Caco-2 (cell line): ENCODE measurements around the gene KRT75. TPM values are rescaled to one million over a fixed set of nuclear protein-coding genes. Genes with fewer than 3 reads are reported as not detected.

Experiments
- Bru-seq: library from RNA; stranded (reverse); fragments of 400-500 nt; gene quantifications from one replicate; lab custom pipeline; 2021; lab: Mats Ljungman, UMichigan
- BruChase-seq, 2 experiments: library from RNA; stranded (reverse); fragments of 400-500 nt; gene quantifications; one replicate each; lab custom pipeline; 2021; lab: Mats Ljungman, UMichigan
- BruUV-seq: library from RNA; stranded (reverse); fragments of 400-500 nt; replicated peaks from 2 replicates; lab custom pipeline; 2021; lab: Mats Ljungman, UMichigan
- CTCF ChIA-PET: fragments of 300-600 bp; sonication (Branson Sonifier 250); formaldehyde crosslinking; loops from one replicate; lab custom pipeline; 2022; ENCODE audit warnings: antibody characterized with exemption; lab: Charles Lee
- POLR2A ChIA-PET: fragments of 300-600 bp; sonication (Branson Sonifier 250); formaldehyde crosslinking; loops from one replicate; lab custom pipeline; 2022; ENCODE audit warnings: antibody characterized with exemption; lab: Charles Lee
- DNase-seq, 2 experiments: peaks; one replicate each; pipeline versions ENCODE4 v3.0.0 to v3.0.0-alpha.2; 2020 to 2022
- H3K27me3 ChIP-seq: replicated peaks from 2 replicates; pipeline ENCODE4 v1.6.0; 2011; ENCODE audit warnings: low read length; ENCODE audit not compliant: control insufficient read depth, insufficient read depth
- H3K36me3 ChIP-seq: 2 replicates; pipeline ENCODE4 v1.5.1; 2011; ENCODE audit warnings: low read length; ENCODE audit not compliant: control insufficient read depth, insufficient read depth
- H3K4me1 ChIP-seq: fragments of 250-450 bp; sonication (Bioruptor Pico); 2 replicates; pipeline ENCODE4 v1.5.1; 2020; ENCODE audit warnings: mild to moderate bottlenecking
- H3K4me3 ChIP-seq: 2 replicates; pipeline ENCODE4 v1.5.1; 2011; ENCODE audit warnings: low read depth, mild to moderate bottlenecking, control low read depth, low read length
- H3K9me3 ChIP-seq: fragments of 250-450 bp; sonication (Bioruptor Pico); 2 replicates; pipeline ENCODE4 v1.5.1; 2020; ENCODE audit warnings: mild to moderate bottlenecking, moderate library complexity
- H3K27ac Mint-ChIP-seq: one replicate; pipeline ENCODE4 v1.8.0; 2022; ENCODE audit warnings: mixed read lengths; ENCODE audit not compliant: unreplicated experiment
- H3K27me3 Mint-ChIP-seq: one replicate; pipeline ENCODE4 v1.8.0; 2022; ENCODE audit warnings: mixed read lengths; ENCODE audit not compliant: insufficient read depth, unreplicated experiment
- H3K36me3 Mint-ChIP-seq: one replicate; pipeline ENCODE4 v1.8.0; 2022; ENCODE audit warnings: mild to moderate bottlenecking, mixed read lengths; ENCODE audit not compliant: insufficient read depth, unreplicated experiment
- H3K4me1 Mint-ChIP-seq: one replicate; pipeline ENCODE4 v1.8.0; 2022; ENCODE audit warnings: low read depth, mixed read lengths; ENCODE audit not compliant: unreplicated experiment
- H3K4me3 Mint-ChIP-seq: one replicate; pipeline ENCODE4 v1.8.0; 2022; ENCODE audit warnings: mild to moderate bottlenecking, moderate library complexity, mixed read lengths; ENCODE audit not compliant: unreplicated experiment
- H3K9me3 Mint-ChIP-seq: one replicate; pipeline ENCODE4 v1.8.0; 2022; ENCODE audit warnings: mixed read lengths; ENCODE audit not compliant: unreplicated experiment
- intact Hi-C: fragments of 100-400 bp; cut with micrococcal nuclease; formaldehyde crosslinking; loops from one replicate; pipeline ENCODE4 v1.10.0; 2022; ENCODE audit not compliant: unreplicated experiment
- long read RNA-seq: library from polyadenylated mRNA; stranded (forward); transcript quantifications from one replicate; pipeline ENCODE4 v2.0.0, GENCODE V29; 2022
- total RNA-seq: library from RNA; stranded (reverse); gene quantifications from 2 replicates; pipeline ENCODE4 v1.2.3, GENCODE V29; 2022
- TF ChIP-seq, protein P1 (sequence below), 2 experiments: fragments of 200-600 bp in 1 of 2; IDR thresholded peaks; 1 replicate in 1 of 2; 2 replicates in 1 of 2; pipeline versions ENCODE4 v1.5.1 to v1.8.0; 2011 to 2022; ENCODE audit warnings: antibody characterized with exemption in 1 of 2, control low read depth in 1 of 2, inconsistent platforms in 1 of 2, low read depth in 1 of 2, low read length in 1 of 2, mild to moderate bottlenecking in 1 of 2, moderate library complexity in 1 of 2; ENCODE audit not compliant: insufficient read depth in 1 of 2, severe bottlenecking in 1 of 2, unreplicated experiment in 1 of 2

The KRT75 gene
- not detected in 2 replicates for total RNA-seq
- not detected for Bru-seq, nascent RNA
- not detected for BruChase-seq, experiment 1, labeled RNA remaining after a 2-hour chase
- BruChase-seq, experiment 2, labeled RNA remaining after a 6-hour chase: not detected
- long read RNA-seq: 0 reads

DNA sequence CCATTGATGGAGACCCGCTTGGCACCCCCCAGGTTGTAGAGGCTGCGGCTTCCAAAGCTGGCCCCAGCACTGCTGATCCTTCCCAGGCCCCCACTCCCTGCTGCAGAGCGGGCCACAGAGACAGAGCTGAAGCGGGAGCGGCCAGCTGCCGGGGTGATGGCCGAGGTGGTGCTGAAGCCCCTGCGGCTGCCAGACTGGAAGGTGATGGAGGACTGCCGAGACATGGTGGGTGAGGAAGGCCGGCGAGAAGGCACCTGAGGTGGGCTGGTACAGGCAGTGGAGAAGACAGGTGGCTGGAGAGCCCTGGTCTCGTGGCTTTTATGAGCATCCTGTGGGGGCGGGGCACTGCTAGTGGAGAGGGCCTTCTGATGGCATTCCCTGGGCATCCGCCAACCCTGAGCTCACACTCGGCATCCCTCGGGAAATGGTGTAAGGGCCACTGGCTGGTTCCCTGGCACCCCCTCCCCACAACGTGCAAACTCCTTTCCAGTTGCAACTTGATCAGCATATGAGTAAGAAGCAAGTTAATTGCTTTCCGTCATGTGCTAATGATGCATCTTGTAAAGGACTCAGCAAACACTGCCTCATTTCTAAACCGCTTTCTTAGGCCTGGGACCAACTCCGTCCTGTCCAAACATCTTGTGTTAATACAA, at the start of gene KRT75:
Gene KRT75 (minus strand): TSS at position 291 of the 653 bp plus-strand sequence. CDS start 67 bp downstream, at position 224.
- intact Hi-C loops: no loop called here

DNA sequence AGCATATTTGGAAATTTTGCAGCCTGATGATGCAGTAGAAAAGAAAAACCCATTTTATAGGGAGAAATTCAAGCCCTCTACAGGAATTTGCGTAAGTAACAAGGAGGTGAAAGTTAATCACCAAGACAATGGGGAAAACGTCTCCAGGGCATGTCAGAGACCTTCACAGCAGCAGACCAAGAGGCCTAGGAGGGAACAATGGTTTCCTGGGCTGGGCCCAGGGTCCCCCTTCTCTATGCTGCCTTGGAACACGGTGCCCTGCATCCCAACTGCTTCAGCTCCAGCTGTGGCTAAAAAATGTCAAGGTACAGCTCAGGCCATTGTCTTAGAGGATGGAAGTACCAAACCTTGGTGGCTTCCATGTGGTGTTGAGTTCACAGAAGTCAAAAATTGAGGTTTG, 45.9 kb upstream of the KRT75 start:
- no peak for DNase-seq
- Histone ChIP-seq H3K4me3 (no peak overlapping the region), H3K9me3 (peaks cover 4% of the 10 kb centered on the region; the same call in 1 of the 2 replicates), H3K27me3 (no peaks in the 10 kb centered on the region), H3K36me3 (no peaks in the 10 kb centered on the region), H3K4me1 (no peaks in the 10 kb centered on the region)
- no TSS peak for BruUV-seq
- Mint-ChIP-seq H3K27me3 (peaks cover 11% of the 10 kb centered on the region), H3K36me3 (no peaks in the 10 kb centered on the region), H3K9me3 (peaks cover 35% of the 10 kb centered on the region), H3K27ac (no peak overlapping the region), H3K4me3 (no peak overlapping the region), H3K4me1 (no peaks in the 10 kb centered on the region)
- ChIA-PET CTCF (no interaction called here), POLR2A (interaction anchor here (0.7 kb wide), 1 partner anchor 210 kb away, joined by 3 read pairs; no protein-coding TSS in a partner anchor)
- intact Hi-C loops: no loop called here
- TF ChIP-seq, protein P1, sequence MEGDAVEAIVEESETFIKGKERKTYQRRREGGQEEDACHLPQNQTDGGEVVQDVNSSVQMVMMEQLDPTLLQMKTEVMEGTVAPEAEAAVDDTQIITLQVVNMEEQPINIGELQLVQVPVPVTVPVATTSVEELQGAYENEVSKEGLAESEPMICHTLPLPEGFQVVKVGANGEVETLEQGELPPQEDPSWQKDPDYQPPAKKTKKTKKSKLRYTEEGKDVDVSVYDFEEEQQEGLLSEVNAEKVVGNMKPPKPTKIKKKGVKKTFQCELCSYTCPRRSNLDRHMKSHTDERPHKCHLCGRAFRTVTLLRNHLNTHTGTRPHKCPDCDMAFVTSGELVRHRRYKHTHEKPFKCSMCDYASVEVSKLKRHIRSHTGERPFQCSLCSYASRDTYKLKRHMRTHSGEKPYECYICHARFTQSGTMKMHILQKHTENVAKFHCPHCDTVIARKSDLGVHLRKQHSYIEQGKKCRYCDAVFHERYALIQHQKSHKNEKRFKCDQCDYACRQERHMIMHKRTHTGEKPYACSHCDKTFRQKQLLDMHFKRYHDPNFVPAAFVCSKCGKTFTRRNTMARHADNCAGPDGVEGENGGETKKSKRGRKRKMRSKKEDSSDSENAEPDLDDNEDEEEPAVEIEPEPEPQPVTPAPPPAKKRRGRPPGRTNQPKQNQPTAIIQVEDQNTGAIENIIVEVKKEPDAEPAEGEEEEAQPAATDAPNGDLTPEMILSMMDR (IDR thresholded peaks at IDR 0.05; ENCODE audit: insufficient read depth in 1 of 2, low read depth in 1 of 2, low read length in 1 of 2, severe bottlenecking in 1 of 2, unreplicated experiment in 1 of 2): no peak

More for the DNA sequence above, at the start of gene KRT75:
- Histone ChIP-seq H3K4me3 (no peak within 1 kb of the TSS), H3K4me1 (0 out of 2 replicates have a peak, but pooled peaks cover 9% of the 10 kb centered on the region), H3K9me3 (no peaks in the 10 kb centered on the region), H3K27me3 (no peaks in the 10 kb centered on the region), H3K36me3 (no peaks in the 10 kb centered on the region)
- Mint-ChIP-seq H3K9me3 (no peaks in the 10 kb centered on the region), H3K36me3 (no peaks in the 10 kb centered on the region), H3K27me3 (peaks cover 6% of the 10 kb centered on the region), H3K27ac (no peak within 1 kb of the TSS), H3K4me3 (no peak within 1 kb of the TSS), H3K4me1 (peaks cover 13% of the 10 kb centered on the region)
- no TSS peak for BruUV-seq
- ChIA-PET POLR2A (no interaction called here), CTCF (no interaction called here)
- no peak for DNase-seq
- TF ChIP-seq, protein P1 (IDR thresholded peaks at IDR 0.05; ENCODE audit: insufficient read depth in 1 of 2, low read depth in 1 of 2, low read length in 1 of 2, severe bottlenecking in 1 of 2, unreplicated experiment in 1 of 2): no peak

DNA sequence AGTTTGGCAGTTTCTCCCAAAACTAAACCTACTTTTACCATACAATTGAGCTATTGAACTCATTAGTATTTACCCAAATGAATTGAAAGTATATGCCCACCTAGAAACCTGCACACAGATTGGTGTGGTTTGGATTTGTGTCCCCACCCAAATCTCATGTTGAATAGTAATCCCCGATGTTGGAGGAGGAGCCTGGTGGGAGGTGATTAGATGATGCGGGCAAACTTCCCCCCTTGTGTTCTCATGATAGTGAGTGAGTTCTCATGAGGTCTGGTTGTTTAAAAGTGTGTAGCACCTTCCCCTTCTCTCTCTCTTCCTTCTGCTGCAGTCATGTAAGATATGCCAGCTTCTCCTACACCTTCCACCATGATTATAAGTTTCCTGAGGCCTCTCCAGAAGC, 43.5 kb upstream of the KRT75 start:
- Mint-ChIP-seq H3K4me1 (no peaks in the 10 kb centered on the region), H3K36me3 (no peaks in the 10 kb centered on the region), H3K27ac (no peak overlapping the region), H3K4me3 (no peak overlapping the region), H3K27me3 (peaks cover 2% of the 10 kb centered on the region), H3K9me3 (peaks cover 29% of the 10 kb centered on the region)
- TF ChIP-seq, protein P1 (IDR thresholded peaks at IDR 0.05; ENCODE audit: insufficient read depth in 1 of 2, low read depth in 1 of 2, low read length in 1 of 2, severe bottlenecking in 1 of 2, unreplicated experiment in 1 of 2): no peak
- Histone ChIP-seq H3K9me3 (no peaks in the 10 kb centered on the region), H3K4me1 (no peaks in the 10 kb centered on the region), H3K4me3 (no peak overlapping the region), H3K36me3 (no peaks in the 10 kb centered on the region), H3K27me3 (no peaks in the 10 kb centered on the region)
- no peak for DNase-seq
- POLR2A ChIA-PET: no interaction called here
- CTCF ChIA-PET: no interaction called here
- no TSS peak for BruUV-seq
- intact Hi-C loops: no loop called here
